KMS-11 (cell line): ENCODE measurements around the gene PIH1D1.

ENCODE experiments used
- H2AFZ ChIP-seq: fragments of 200-600 bp; sonication (generic); 2 replicates; pipeline ENCODE4 v1.6.1; 2016; ENCODE audit warnings: antibody characterized with exemption, mixed run types, low read depth
- H3K27ac ChIP-seq: fragments of 200-600 bp; sonication (generic); 2 replicates; pipeline ENCODE4 v1.6.1; 2016; ENCODE audit warnings: mild to moderate bottlenecking, mixed run types
- H3K27me3 ChIP-seq: fragments of 200-600 bp; sonication (generic); 2 replicates; pipeline ENCODE4 v1.6.1; 2017; ENCODE audit warnings: mild to moderate bottlenecking, low read depth, mixed run types, moderate library complexity; ENCODE audit not compliant: insufficient read depth
- H3K36me3 ChIP-seq: fragments of 200-600 bp; sonication (generic); 2 replicates; pipeline ENCODE4 v1.6.1; 2017; ENCODE audit warnings: mild to moderate bottlenecking, mixed run types; ENCODE audit not compliant: insufficient read depth
- H3K4me1 ChIP-seq: fragments of 200-600 bp; sonication (generic); 2 replicates; pipeline ENCODE4 v1.6.1; 2016; ENCODE audit warnings: mild to moderate bottlenecking, low read depth, mixed run types; ENCODE audit not compliant: poor library complexity, severe bottlenecking
- H3K4me2 ChIP-seq: fragments of 200-600 bp; sonication (generic); 2 replicates; pipeline ENCODE4 v1.7.0; 2016; ENCODE audit warnings: mild to moderate bottlenecking, mixed run types
- H3K4me3 ChIP-seq: fragments of 200-600 bp; sonication (generic); IDR thresholded peaks from 2 replicates; pipeline ENCODE4 v1.6.1; 2017; ENCODE audit warnings: low read depth, low read length, mixed read lengths; ENCODE audit not compliant: insufficient read depth
- H3K79me2 ChIP-seq: fragments of 200-600 bp; sonication (generic); 2 replicates; pipeline ENCODE4 v1.6.1; 2016; ENCODE audit warnings: low read depth, mixed run types; ENCODE audit not compliant: insufficient read depth
- H3K9ac ChIP-seq: fragments of 200-600 bp; sonication (generic); 2 replicates; pipeline ENCODE4 v1.6.1; 2016; ENCODE audit warnings: mild to moderate bottlenecking, mixed run types
- H4K20me1 ChIP-seq: fragments of 200-600 bp; sonication (generic); 2 replicates; pipeline ENCODE4 v1.6.1; 2016; ENCODE audit warnings: mild to moderate bottlenecking, mixed run types; ENCODE audit not compliant: insufficient read depth
- TF ChIP-seq, protein P1 (sequence below): fragments of 200-600 bp; sonication (generic); conservative IDR thresholded peaks from 2 replicates; pipeline ENCODE4 v1.6.1; 2017; ENCODE audit warnings: low read depth, mild to moderate bottlenecking, antibody characterized with exemption, low read length, moderate library complexity, mixed read lengths

Gene PIH1D1

DNA sequence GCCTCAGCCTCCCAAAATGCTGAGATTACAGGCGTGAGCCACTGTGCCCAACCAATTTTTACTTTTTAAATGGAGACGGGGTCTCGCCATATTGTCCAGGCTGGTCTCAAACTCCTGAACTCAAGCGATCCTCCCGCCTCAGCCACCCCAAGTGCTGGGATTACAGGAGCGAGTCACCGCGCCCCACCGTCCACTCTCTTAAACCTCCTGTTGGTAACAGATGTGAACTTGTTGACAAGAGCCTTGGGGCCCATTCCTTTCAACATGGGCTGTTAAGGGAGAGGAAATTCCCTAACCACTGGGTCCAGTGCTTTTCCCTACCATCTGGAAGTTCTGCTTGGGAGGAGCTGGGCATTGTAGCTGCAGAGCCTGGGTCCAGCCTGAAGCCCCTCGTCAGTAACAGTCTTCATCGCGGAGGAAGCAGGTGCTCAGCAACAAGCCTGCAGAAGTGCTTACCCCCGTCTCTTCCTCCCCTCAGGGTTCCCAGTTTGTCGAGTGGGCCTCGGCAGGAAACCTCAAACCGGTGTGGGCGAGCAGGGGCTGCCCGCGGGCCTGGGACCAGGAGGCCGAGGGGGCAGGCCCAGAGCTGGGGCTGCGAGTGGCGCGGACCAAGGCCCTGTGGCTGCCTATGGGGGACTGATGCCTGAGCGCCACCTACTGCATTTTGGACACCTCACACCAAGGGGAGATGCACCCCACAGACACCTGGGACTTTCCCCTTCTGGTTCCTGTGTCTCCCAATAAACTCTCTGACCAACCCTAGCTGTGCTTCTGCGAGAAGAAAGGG lies 18.4 kb upstream of the PIH1D1 start:
- Histone ChIP-seq H3K9ac (no peak overlapping the region), H2AFZ (no peak overlapping the region), H3K4me3 (no peak overlapping the region), H3K4me1 (peaks cover 62% of the 10 kb centered on the region), H3K36me3 (no peaks in the 10 kb centered on the region), H3K27me3 (no peaks in the 10 kb centered on the region), H3K79me2 (no peaks in the 10 kb centered on the region), H3K27ac (peak overlapping the region; percentile 94), H3K4me2 (peak overlapping the region; percentile 15; the same call in 1 of the 2 replicates), H4K20me1 (no peaks in the 10 kb centered on the region)
- TF ChIP-seq, protein P1, sequence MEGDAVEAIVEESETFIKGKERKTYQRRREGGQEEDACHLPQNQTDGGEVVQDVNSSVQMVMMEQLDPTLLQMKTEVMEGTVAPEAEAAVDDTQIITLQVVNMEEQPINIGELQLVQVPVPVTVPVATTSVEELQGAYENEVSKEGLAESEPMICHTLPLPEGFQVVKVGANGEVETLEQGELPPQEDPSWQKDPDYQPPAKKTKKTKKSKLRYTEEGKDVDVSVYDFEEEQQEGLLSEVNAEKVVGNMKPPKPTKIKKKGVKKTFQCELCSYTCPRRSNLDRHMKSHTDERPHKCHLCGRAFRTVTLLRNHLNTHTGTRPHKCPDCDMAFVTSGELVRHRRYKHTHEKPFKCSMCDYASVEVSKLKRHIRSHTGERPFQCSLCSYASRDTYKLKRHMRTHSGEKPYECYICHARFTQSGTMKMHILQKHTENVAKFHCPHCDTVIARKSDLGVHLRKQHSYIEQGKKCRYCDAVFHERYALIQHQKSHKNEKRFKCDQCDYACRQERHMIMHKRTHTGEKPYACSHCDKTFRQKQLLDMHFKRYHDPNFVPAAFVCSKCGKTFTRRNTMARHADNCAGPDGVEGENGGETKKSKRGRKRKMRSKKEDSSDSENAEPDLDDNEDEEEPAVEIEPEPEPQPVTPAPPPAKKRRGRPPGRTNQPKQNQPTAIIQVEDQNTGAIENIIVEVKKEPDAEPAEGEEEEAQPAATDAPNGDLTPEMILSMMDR, result 0 out of 2 replicates have a peak, but pooled peaks have one; percentile 30

DNA sequence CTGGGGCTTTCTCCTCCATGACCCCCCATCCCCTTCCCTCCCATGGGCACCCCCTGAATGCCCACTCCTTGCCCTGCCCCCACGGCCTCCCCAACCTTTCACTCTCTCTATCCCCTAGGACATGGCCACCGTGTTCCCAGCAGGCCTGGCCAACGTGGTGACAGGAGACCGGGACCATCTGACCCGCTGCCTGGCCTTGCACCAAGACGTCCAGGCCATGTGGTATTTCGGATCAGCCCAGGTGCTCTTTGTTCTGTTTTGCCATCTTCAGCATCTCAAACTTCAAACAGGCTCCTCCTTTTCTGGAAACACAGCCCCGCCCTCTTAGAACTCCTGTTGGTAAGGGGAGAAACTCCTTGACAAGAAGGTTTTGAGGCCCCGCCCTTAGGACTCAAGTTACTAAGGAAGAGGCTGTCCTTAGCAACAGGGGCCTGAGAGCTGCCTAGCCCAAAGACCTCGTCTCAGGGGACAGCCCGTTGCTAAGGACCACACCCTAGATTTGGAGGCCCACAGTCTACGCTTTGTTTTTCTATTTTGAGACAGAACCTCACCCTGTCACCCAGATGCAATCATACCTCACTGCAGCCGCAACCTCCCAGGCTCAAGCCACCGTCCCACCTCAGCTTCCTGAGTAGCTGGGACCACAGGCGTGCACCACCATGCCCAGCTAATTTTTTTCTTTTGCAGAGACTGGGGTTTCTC lies 17.3 kb upstream of the PIH1D1 start:
- peaks cover 56% of the 10 kb centered on the region for H3K4me1 ChIP-seq
- H2AFZ ChIP-seq, result peak overlapping the region; percentile 37; the same call in 1 of the 2 replicates
- H4K20me1 ChIP-seq, result no peaks in the 10 kb centered on the region
- no peaks in the 10 kb centered on the region for H3K79me2 ChIP-seq
- H3K27me3 ChIP-seq, result no peaks in the 10 kb centered on the region
- peak overlapping the region; percentile 54; the same call in 1 of the 2 replicates for H3K9ac ChIP-seq
- H3K36me3 ChIP-seq, result no peaks in the 10 kb centered on the region
- H3K27ac ChIP-seq, result peak overlapping the region; percentile 94
- TF ChIP-seq, protein P1, result no peak
- H3K4me3 ChIP-seq, result no peak overlapping the region
- peak overlapping the region; percentile 89 for H3K4me2 ChIP-seq

DNA sequence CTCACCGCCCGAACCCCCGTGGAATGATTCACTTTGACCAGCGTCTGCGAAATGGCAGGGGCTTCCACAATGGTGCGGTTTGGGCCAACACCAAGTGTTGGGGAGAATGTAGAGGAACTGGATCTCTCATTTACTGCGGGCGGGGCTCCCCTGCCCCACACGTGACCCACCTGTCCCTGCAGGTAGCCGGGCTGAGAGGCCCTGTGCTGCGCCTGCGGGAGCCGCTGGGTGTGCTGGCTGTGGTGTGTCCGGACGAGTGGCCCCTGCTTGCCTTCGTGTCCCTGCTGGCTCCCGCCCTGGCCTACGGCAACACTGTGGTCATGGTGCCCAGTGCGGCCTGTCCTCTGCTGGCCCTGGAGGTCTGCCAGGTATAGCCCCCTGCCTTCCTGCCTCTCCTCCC lies 16.6 kb upstream of the PIH1D1 start:
- H3K36me3 ChIP-seq, result no peaks in the 10 kb centered on the region
- no peak overlapping the region for H3K4me3 ChIP-seq
- no peaks in the 10 kb centered on the region for H4K20me1 ChIP-seq
- no peaks in the 10 kb centered on the region for H3K27me3 ChIP-seq
- H2AFZ ChIP-seq, result no peak overlapping the region
- peak overlapping the region; percentile 54; the same call in 1 of the 2 replicates for H3K9ac ChIP-seq
- H3K4me1 ChIP-seq, result peaks cover 49% of the 10 kb centered on the region
- TF ChIP-seq, protein P1, result no peak
- H3K27ac ChIP-seq, result peak overlapping the region; percentile 94
- peak overlapping the region; percentile 89 for H3K4me2 ChIP-seq
- H3K79me2 ChIP-seq, result no peaks in the 10 kb centered on the region

DNA sequence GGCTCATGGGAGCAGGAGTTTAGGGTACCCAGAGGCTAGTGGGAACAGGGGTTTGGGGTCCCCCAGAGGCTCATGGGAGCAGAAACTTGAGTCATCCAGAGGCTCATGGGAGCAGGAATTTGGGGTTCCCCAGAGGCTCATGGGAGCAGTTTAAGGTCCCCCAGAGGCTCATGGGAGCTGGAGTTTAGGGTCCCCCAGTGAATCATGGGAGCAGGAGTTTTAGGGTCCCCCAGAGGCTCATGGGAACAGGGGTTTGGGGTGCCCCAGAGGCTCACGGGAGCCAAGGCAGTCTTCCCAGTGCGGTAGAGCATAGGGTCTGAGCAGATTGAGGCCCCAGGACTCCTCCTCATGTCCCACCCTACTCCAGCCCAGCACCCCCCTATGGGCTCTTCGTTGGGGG lies 13.8 kb upstream of the PIH1D1 start:
- Histone ChIP-seq H3K27ac (no peak overlapping the region), H3K4me3 (no peak overlapping the region), H2AFZ (no peak overlapping the region), H3K4me2 (no peak overlapping the region), H3K4me1 (peaks cover 36% of the 10 kb centered on the region), H3K9ac (no peak overlapping the region), H4K20me1 (no peaks in the 10 kb centered on the region), H3K79me2 (0 out of 2 replicates have a peak, but pooled peaks cover 6% of the 10 kb centered on the region), H3K27me3 (no peaks in the 10 kb centered on the region), H3K36me3 (no peaks in the 10 kb centered on the region)
- TF ChIP-seq, protein P1, result no peak
